ENCODE measurements around the gene KSR2.

GRCh38 chr12:117797202-117797601 lies 171.6 kb downstream of the KSR2 start:
- TF ChIP-seq POLR2A (IDR thresholded peaks at IDR 0.05; ENCODE audit: low read depth, low read length) (no peak), POLR2AphosphoS5 (IDR thresholded peaks at IDR 0.05; ENCODE audit: low read depth, low read length) (no peak)

Data from GM12892 (cell line).